Hypothalamus (tissue), 51 donors: ENCODE data around the gene PELI2.
A peak's percentile ranks its signal among the peaks of the same experiment; 100 is the strongest.

Experiments used
- DNase-seq, 51 donors: peaks; one replicate each; lab custom pipeline; 2025; lab: John Stamatoyannopoulos, UW

The PELI2 gene

GRCh38 chr14:56118611-56119181 is 485 bp downstream of the PELI2 start:
- DNase-seq, result peak in 33 of 51 donors; percentile 10 to 74 (median 48)

GRCh38 chr14:56119201-56119981 is 1.2 kb downstream of the PELI2 start:
- peak in 31 of 51 donors; percentile 11 to 74 (median 45) for DNase-seq

GRCh38 chr14:56120091-56120691 is 2.0 kb downstream of the PELI2 start:
- DNase-seq, result peak in 2 of 51 donors; percentile 26 to 52

- no peak for DNase-seq
These were observed 3.6 kb downstream of the PELI2 start for GRCh38 chr14:56121816-56122215.

GRCh38 chr14:56122301-56122700 is 4.1 kb downstream of the PELI2 start:
- DNase-seq, result no peak

- DNase-seq, result no peak
These were observed 6.1 kb downstream of the PELI2 start for GRCh38 chr14:56124327-56124726.

GRCh38 chr14:56125772-56126636 is 7.8 kb downstream of the PELI2 start:
- no peak for DNase-seq

GRCh38 chr14:56126637-56126913 is 8.4 kb downstream of the PELI2 start:
- DNase-seq, result no peak

GRCh38 chr14:56127156-56127555 is 8.9 kb downstream of the PELI2 start:
- no peak for DNase-seq

GRCh38 chr14:56129092-56129491 is 10.9 kb downstream of the PELI2 start:
- DNase-seq, result no peak

GRCh38 chr14:56129933-56130332 is 11.7 kb downstream of the PELI2 start:
- DNase-seq, result no peak

GRCh38 chr14:56131004-56131864 is 13.0 kb downstream of the PELI2 start:
- DNase-seq, result no peak

- DNase-seq, result no peak
These were observed 13.9 kb downstream of the PELI2 start for GRCh38 chr14:56131865-56132833.

GRCh38 chr14:56133547-56133946 is 15.3 kb downstream of the PELI2 start:
- DNase-seq, result no peak

- DNase-seq, result no peak
These were observed 16.8 kb downstream of the PELI2 start for GRCh38 chr14:56135001-56135400.

GRCh38 chr14:56135668-56136067 is 17.5 kb downstream of the PELI2 start:
- DNase-seq, result no peak

- no peak for DNase-seq
These were observed 18.6 kb downstream of the PELI2 start for GRCh38 chr14:56136571-56137452.

GRCh38 chr14:56137453-56137807 is 19.2 kb downstream of the PELI2 start:
- DNase-seq, result no peak
